VCaP (cell line): ENCODE results near the gene CORO1A.
"Not testable (repeated sequence)": the region's sequence is repeated elsewhere in the genome, so short reads cannot be mapped to it uniquely, and the experiment has no call there.

ENCODE experiments used
- H3K27ac ChIP-seq: fragments of 450-650 bp; 2 replicates; pipeline ENCODE4 v1.5.1; 2017
- CTCF ChIP-seq: fragments of 450-650 bp; conservative IDR thresholded peaks from 2 replicates; pipeline ENCODE4 v1.5.1; 2017; ENCODE audit warnings: mild to moderate bottlenecking, moderate library complexity

CORO1A gene

GRCh38 chr16:30152517-30152916 is 30.9 kb upstream of the CORO1A start:
- no peak for TF ChIP-seq CTCF
- no peak overlapping the region for H3K27ac ChIP-seq

- no peak for TF ChIP-seq CTCF
- H3K27ac ChIP-seq = no peak overlapping the region
These were observed 28.2 kb upstream of the CORO1A start for GRCh38 chr16:30155188-30155587.

DNA sequence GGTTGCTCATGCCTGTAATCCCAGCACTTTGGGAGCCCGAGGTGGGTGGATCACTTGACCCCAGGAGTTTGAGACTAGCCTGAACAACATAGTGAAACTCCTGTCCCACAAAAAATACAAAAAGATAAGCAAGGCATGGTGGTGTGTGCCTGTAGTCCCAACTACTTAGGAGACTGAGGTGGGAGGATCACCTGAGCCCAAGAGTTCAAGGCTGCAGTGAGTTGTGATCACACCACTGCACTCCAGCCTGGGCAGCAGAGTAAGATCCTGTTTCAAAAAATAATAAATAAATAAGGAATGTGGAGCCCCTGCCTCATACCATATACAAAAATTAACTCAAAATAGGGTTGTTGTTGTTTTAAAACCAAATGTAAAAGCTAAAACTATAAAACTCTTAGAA is 26.2 kb upstream of the CORO1A start:
- no peak for TF ChIP-seq CTCF
- H3K27ac ChIP-seq = no peak overlapping the region

DNA sequence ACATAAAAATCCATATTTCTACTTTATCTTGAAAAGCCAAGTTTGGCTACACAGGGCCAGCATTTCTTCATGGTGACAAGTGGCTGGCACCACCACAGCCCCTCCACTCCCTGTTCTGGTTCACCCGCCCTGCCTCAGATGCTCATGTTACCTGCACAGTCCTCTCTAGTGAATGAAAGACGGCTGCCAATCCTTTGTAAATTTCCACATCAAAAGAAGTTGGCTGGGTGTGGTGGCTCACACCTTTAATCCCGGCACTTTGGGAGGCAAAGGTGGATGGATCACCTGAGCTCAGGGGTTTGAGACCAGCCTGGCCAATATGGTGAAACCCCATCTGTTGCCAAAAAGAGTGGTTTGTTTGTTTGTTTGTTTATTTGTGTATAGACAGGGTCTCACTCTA is 19.9 kb upstream of the CORO1A start:
- H3K27ac ChIP-seq = no peak overlapping the region
- TF ChIP-seq CTCF = no peak

DNA sequence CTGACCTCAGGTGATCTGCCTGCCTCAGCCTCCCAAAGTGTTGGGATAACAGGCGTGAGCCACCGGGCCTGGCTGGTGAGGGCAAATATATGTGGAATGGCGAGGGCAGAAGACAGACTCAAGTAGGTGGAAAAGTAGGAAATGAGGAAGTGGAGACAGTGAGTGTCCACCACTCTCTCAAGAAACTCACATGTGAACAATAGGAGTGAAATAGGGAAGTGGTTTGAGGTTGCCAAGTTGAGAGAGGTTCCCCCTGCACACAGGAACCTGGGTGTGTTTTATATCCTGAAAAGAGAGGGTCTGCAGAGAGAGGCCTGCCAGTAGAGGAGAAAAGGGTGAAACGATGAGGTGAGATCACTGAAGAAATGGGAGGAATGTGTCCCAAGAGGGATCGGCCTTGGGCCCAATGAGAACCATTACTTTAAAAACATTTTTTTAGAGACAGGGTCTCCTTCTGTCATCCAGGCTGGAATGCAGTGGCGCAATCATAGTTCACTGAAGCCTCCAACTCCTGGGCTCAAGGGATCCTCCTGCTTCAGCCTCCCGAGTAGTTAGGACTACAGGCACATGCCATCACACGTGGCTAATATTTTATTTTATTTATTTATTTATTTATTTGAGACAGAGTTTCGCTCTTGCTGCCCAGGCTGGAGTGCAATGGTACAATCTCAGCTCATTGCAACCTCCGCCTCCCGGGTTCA is 17.1 kb upstream of the CORO1A start:
- no peak overlapping the region for H3K27ac ChIP-seq
- TF ChIP-seq CTCF = no peak

DNA sequence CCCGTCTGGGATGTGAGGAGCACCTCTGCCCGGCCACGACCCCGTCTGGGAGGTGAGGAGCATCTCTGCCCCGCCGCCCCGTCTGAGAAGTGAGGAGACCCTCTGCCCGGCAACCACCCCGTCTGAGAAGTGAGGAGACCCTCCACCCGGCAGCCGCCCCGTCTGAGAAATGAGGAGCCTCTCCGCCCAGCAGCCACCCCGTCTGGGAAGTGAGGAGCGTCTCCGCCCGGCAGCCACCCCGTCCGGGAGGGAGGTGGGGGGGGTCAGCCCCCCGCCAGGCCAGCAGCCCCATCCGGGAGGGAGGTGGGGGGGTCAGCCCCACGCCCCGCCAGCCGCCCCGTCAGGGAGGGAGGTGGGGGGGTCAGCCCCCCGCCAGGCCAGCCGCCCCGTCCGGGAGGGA is 14.7 kb upstream of the CORO1A start:
- not testable (repeated sequence) for H3K27ac ChIP-seq

GRCh38 chr16:30169416-30169815 is 14.0 kb upstream of the CORO1A start:
- not testable (repeated sequence) for H3K27ac ChIP-seq

- not testable (repeated sequence) for H3K27ac ChIP-seq
These were observed 13.3 kb upstream of the CORO1A start for GRCh38 chr16:30170145-30170544.

- no peak for TF ChIP-seq CTCF
- no peak overlapping the region for H3K27ac ChIP-seq
These were observed 10.3 kb upstream of the CORO1A start for GRCh38 chr16:30173054-30173453.

DNA sequence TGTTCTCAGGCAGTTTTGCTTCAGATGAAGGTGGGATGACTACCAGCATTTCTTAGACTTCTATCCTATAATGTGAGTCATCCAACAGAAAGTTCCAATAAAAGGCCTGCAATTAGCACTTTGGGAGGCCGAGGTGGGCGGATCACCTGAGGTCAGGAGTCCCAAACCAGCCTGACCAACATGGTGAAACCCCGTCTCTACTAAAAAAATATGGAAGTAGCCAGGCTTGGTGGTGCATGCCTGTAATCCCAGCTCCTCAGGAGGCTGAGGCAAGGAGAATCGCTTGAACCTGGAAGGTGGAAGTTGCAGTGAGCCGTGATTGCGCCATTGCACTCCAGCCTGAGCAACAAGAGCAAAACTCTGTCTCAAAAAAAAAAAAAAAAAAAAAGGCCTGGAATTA is 6.5 kb upstream of the CORO1A start:
- not testable (repeated sequence) for H3K27ac ChIP-seq
